Ishikawa (cell line): ENCODE measurements around the gene LINGO4.

Experiments
- CEBPB ChIP-seq: IDR thresholded peaks from 2 replicates; pipeline ENCODE4 v1.6.1; 2012
- CREB1 ChIP-seq: IDR thresholded peaks from 2 replicates; pipeline ENCODE4 v1.6.1; 2012; ENCODE audit warnings: low read depth
- EGR1 ChIP-seq: IDR thresholded peaks from 2 replicates; pipeline ENCODE4 v1.6.1; 2012
- EP300 ChIP-seq: IDR thresholded peaks from 2 replicates; pipeline ENCODE4 v1.6.1; 2012; ENCODE audit warnings: borderline replicate concordance
- FOXM1 ChIP-seq: IDR thresholded peaks from 2 replicates; pipeline ENCODE4 v1.6.1; 2012; ENCODE audit warnings: low read depth, borderline replicate concordance
- NFIC ChIP-seq: IDR thresholded peaks from 2 replicates; pipeline ENCODE4 v1.6.1; 2012
- RAD21 ChIP-seq: IDR thresholded peaks from 2 replicates; pipeline ENCODE4 v1.6.1; 2012; ENCODE audit warnings: low read depth
- TAF1 ChIP-seq: IDR thresholded peaks from 2 replicates; pipeline ENCODE4 v1.6.1; 2012; ENCODE audit warnings: low read depth, mild to moderate bottlenecking
- TCF12 ChIP-seq: IDR thresholded peaks from 2 replicates; pipeline ENCODE4 v1.6.1; 2012; ENCODE audit warnings: low read depth
- TEAD4 ChIP-seq: IDR thresholded peaks from 2 replicates; pipeline ENCODE4 v1.6.1; 2012
- YY1 ChIP-seq: IDR thresholded peaks from 2 replicates; pipeline ENCODE4 v1.6.1; 2012; ENCODE audit warnings: low read depth
- ZBTB7A ChIP-seq: IDR thresholded peaks from 2 replicates; pipeline ENCODE4 v1.6.1; 2012; ENCODE audit warnings: low read depth
- TF ChIP-seq, protein P1 (sequence below): IDR thresholded peaks from 2 replicates; pipeline ENCODE4 v1.6.1; 2012; ENCODE audit warnings: low read depth, mild to moderate bottlenecking
- TF ChIP-seq, protein P2 (sequence below): IDR thresholded peaks from 2 replicates; pipeline ENCODE4 v1.6.1; 2012
- TF ChIP-seq, protein P3 (sequence below): IDR thresholded peaks from 2 replicates; pipeline ENCODE4 v1.6.1; 2012

The LINGO4 gene

DNA sequence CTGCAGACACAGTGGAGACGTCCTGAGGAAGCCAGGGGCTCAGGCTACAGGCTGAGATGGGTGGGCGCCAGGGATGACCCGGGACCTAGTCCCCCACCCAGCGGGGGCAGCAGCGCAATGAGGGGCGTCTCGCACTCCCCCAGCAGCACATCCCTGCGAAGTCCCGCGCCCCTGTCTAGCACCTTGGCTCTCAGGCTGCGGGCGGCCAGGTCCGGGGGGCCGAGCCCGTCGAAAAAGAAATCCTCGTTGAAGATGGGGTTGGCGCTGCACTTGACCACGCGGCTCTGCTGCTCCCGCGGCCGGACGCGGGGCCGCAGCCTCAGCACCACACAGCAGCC lies 32.6 kb upstream of the LINGO4 start:
- TF ChIP-seq NFIC: no peak
- TF ChIP-seq, protein P1, sequence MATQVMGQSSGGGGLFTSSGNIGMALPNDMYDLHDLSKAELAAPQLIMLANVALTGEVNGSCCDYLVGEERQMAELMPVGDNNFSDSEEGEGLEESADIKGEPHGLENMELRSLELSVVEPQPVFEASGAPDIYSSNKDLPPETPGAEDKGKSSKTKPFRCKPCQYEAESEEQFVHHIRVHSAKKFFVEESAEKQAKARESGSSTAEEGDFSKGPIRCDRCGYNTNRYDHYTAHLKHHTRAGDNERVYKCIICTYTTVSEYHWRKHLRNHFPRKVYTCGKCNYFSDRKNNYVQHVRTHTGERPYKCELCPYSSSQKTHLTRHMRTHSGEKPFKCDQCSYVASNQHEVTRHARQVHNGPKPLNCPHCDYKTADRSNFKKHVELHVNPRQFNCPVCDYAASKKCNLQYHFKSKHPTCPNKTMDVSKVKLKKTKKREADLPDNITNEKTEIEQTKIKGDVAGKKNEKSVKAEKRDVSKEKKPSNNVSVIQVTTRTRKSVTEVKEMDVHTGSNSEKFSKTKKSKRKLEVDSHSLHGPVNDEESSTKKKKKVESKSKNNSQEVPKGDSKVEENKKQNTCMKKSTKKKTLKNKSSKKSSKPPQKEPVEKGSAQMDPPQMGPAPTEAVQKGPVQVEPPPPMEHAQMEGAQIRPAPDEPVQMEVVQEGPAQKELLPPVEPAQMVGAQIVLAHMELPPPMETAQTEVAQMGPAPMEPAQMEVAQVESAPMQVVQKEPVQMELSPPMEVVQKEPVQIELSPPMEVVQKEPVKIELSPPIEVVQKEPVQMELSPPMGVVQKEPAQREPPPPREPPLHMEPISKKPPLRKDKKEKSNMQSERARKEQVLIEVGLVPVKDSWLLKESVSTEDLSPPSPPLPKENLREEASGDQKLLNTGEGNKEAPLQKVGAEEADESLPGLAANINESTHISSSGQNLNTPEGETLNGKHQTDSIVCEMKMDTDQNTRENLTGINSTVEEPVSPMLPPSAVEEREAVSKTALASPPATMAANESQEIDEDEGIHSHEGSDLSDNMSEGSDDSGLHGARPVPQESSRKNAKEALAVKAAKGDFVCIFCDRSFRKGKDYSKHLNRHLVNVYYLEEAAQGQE: no peak
- TF ChIP-seq, protein P2, sequence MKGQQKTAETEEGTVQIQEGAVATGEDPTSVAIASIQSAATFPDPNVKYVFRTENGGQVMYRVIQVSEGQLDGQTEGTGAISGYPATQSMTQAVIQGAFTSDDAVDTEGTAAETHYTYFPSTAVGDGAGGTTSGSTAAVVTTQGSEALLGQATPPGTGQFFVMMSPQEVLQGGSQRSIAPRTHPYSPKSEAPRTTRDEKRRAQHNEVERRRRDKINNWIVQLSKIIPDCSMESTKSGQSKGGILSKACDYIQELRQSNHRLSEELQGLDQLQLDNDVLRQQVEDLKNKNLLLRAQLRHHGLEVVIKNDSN: no peak
- TF ChIP-seq YY1: no peak
- TF ChIP-seq ZBTB7A: no peak
- TF ChIP-seq RAD21: no peak
- no peak for TF ChIP-seq CREB1
- no peak for TF ChIP-seq TEAD4
- TF ChIP-seq, protein P3, sequence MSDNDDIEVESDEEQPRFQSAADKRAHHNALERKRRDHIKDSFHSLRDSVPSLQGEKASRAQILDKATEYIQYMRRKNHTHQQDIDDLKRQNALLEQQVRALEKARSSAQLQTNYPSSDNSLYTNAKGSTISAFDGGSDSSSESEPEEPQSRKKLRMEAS: no peak
- TF ChIP-seq FOXM1: no peak

DNA sequence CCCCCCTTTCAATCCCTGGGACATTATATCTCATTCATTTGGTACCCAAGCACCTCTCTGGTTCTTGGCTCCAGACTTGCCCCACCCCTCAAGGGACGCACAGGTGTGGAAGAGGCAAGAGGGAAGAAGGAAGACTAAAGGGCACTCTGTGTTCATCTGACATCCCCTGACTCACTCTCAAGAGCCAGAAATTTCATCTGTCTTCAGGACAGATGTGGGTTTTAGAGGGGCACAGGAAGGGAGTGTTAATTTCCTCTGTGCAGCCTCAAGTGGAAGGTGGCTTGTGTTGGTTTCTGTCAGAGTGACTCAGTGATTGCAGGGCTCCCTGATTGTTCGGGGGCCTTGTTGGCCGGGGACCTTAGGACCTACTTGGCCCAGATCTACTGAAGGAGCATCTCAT lies 32.0 kb upstream of the LINGO4 start:
- TF ChIP-seq ZBTB7A (no peak), CREB1 (no peak), TCF12 (no peak), CEBPB (no peak), YY1 (no peak), NFIC (no peak), FOXM1 (no peak), EGR1 (no peak), EP300 (no peak)
- TF ChIP-seq, protein P2: no peak
- TF ChIP-seq, protein P3: no peak

DNA sequence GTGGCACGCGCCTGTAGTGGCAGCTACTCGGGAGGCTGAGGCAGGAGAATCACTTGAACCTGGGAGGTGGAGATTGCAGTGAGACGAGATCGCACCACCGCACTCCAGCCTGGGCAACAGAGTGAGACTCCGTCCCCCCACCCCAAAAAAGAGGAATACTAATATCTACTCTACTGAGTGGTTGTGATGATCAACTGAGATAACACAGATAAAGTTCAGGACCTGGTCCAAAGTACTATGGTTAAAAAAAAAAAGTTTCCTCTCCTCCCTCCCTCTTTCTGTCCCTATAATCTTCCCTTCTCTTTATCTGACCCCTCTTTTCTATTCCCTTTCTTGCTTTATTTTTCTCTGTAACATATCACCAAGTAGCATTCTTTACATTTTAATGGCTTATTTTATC lies 30.4 kb upstream of the LINGO4 start:
- TF ChIP-seq, protein P3: no peak
- no peak for TF ChIP-seq EGR1
- no peak for TF ChIP-seq EP300
- no peak for TF ChIP-seq NFIC
- TF ChIP-seq FOXM1: no peak
- TF ChIP-seq CEBPB: no peak
- no peak for TF ChIP-seq TAF1
- TF ChIP-seq TEAD4: no peak
- TF ChIP-seq, protein P2: no peak
- no peak for TF ChIP-seq CREB1
- no peak for TF ChIP-seq YY1
- TF ChIP-seq RAD21: no peak
- TF ChIP-seq TCF12: no peak
- TF ChIP-seq, protein P1: no peak
- no peak for TF ChIP-seq ZBTB7A

DNA sequence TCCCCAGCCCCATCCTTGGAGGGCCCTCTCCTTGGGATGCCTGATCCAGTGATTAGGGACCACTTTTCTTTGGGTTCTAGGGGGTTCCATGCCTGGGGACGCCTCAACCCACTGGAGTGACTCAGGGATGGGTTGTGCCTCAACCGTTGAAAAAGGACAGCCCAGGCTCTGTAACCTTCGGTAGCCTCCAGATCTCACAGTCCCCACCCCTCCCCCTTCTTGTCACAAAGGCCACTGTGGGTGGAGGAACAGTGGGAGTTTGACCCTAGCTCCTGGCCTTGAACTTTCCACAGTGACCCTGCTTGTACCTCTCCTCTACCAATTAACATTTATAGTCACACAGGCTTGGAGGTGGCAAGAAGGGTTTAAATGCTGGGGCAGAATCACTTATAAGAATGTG lies 29.0 kb upstream of the LINGO4 start:
- TF ChIP-seq ZBTB7A (no peak), FOXM1 (no peak), TEAD4 (no peak), NFIC (no peak), EGR1 (no peak), TAF1 (no peak), TCF12 (no peak), CREB1 (no peak), EP300 (no peak), RAD21 (no peak), YY1 (no peak), CEBPB (no peak)
- TF ChIP-seq, protein P1: no peak
- TF ChIP-seq, protein P2: no peak
- TF ChIP-seq, protein P3: no peak
